GM18498 (cell line): ENCODE results near the gene IL24.

Experiments used
- ATAC-seq: cut with Tn5 transposase; IDR thresholded peaks from one replicate; pipeline ENCODE4 v1.9.1; 2021; ENCODE audit warnings: mild to moderate bottlenecking, moderate library complexity; ENCODE audit not compliant: unreplicated experiment

Gene IL24

DNA sequence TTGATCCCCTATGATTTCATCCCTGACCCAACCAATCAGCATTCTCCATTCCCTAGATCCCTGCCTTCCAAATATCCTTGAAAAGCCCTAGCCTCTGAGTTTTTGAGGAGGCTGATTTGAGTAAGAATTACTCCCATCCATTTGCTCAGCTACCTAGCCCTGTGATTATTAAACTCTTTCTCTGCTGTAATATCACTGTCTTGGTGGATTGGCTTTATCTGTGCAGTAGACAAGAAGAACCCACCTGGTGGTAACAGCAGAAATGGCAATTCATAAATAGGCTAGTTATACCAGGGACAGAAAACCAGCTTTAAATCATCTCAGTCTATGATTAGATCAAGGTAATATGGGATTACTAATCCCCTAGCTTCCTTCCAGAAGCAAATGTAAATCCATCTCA, 18.8 kb upstream of the IL24 start:
- no peak for ATAC-seq

DNA sequence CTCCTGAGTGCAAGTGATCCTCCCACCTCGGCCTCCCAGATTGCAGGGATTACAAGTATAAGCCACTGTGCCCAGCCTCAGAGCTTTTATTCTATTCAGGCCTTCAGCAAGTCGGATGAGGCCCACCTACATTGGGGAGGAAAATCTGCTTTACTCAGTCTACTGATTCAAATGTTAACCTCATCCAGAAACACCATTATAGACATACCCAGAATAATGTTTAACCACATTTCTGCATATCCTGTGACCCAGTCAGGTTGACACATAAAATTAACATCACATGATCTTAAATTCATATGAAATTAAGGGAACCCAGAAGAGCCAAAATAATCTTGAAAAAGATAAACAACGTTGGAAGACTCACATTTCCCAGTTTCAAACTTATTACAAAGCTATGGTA, 16.9 kb upstream of the IL24 start:
- no peak for ATAC-seq

DNA sequence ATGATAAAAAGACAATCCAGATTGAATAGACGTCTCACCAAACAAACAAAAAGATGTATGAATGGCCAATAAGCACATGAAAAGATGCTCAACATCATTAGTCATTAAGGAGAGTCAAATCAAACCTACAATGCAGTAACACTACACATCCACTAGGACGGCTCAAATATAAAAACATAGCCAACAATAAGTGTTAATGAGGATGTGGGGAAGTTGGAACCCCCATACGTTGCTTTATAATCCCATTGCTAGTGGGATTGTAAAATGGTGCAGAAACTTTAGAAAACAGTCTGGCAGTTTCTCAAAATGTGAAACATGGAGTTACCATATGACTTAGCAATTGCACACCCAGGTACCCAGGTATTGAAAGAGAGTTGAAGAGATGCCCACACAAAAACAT, 14.7 kb upstream of the IL24 start:
- no peak for ATAC-seq

DNA sequence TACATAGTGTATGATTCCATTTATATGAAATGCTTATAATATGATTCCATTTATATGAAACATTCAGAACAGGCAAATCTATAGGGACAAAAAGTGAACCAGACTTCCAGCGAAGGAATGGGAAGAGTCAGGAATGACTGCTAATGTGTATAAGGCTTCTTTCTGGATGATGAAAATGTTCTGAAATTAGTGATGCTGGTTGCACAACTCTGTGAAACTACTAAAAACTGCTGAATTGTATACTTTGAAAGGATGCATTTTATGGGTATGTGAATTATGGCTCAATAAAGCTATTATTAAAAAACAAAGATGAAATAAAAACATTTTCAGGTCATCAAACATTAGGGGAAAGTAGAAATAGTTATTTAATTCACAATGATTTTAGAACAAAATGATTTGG, 14.1 kb upstream of the IL24 start:
- ATAC-seq: no peak

DNA sequence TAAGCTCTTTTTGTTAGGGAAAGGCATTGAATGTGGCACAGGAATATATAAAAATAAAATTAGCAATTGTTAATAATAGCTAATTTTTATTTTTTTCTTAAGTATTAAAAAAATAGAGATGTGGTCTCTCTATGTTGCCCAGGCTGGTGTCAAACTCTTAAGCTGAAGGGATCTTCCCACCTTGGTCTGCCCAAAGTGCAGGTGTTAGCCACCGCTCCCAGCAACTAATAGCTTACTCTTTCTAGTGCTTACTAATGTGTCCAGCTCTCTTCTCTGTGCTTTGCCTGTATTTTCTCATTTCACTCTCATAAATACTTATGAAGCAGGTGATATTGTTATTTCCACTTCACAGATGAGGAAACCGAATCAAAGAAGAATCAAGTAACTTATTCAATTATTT, 13.4 kb upstream of the IL24 start:
- no peak for ATAC-seq

DNA sequence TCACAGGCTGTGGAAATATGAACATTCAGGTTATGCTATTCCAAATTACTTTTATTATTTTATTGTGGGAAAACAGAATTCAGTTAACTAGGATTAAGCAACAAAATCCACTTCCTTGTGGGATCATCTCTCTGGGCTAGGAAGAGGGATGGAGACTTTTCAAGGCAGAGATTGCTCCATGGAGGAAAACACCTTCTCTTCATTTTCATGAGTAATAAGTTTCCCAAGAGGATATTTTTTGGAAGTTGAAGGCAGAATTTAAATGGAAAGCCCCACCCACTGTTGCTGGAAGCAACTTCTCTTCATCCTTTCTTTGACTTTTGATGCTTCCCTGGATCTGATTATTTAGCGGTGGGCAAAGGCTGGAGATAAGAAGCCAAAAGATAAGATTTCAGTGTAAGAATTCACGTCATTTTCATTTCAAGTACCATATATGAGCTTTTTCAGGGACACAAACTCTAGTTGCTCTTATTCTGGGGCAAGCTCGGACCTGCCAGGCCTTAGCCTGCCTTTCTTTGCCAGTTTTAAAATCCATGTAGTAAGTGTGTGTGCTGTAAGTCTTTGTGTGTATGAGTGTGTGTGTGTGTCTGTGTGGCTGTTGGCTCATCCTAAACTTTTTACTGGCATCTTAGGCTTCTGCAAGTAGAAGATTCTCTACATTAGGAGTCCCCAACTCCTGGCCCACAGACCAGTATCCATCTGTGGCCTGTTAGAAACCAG, 11.7 kb upstream of the IL24 start:
- ATAC-seq: no peak

DNA sequence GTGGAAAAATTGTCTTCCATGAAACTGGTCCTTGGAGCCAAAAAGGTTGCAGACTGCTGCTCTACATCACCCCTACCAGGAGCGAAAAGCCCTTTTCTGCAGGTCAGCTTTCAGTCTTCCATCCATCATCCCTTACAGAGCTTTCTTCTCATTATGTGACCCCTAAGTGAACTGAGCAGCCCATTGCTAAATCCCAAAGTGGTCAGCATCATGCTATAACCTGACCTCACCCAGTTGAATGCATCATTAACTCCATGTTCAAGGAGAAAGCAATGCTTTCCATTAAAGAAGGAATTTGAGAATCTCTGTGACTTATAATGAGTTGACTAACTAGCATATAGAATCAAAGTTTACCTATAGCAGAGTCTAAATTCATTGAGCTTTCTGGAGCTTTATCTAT, 10.4 kb upstream of the IL24 start:
- ATAC-seq: no peak

- no peak for ATAC-seq
These were observed 9.5 kb upstream of the IL24 start for GRCh38 chr1:206887701-206888100.

DNA sequence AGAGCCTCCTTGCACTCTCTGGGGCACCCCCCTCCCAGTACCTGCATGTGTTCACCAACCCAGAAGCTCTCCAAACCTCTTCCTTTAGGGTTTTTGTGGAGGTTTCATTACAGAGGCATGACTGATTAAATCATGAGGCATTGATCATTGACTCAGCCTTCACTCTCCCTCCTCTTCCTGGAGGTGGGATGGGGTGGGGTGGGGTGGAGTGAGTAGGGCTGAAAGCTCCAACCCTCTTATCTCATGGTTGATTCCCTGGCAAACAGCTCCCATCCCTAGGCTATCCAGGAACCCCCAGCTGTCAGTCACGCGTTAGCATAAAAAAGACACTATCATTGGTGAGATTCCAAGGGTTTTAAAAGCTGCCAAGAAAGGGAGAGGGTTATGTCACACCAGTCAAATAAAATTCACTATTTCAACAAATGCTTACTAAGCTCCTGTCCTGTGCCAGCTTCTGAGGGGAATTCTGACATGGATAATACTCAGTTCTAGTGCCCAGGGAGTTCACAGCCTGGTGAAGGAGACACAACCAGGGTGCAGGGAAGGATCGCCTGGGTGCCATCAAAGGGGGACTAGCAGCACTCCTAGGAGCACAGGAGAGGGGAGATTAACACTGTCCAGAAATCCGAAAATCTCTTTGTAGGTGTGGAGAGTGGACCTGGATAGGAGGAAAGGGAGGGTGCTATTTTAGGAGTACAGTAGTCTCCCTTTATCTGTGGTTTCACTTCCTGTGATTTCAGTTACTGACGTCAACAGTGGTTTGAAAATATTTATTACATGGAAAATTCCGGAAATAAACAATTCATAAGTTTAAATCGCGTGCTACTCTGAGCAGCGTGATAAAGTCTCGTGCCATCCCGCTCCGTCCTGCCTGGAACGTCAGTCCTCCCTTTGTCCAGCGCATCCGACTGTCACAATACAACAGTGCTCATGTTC, 6.8 kb upstream of the IL24 start:
- ATAC-seq: no peak

- ATAC-seq: no peak
These were observed 5.8 kb upstream of the IL24 start for GRCh38 chr1:206891412-206891811.

GRCh38 chr1:206892351-206892984, 4.8 kb upstream of the IL24 start:
- no peak for ATAC-seq

GRCh38 chr1:206893380-206893779, 3.9 kb upstream of the IL24 start:
- ATAC-seq: no peak

- ATAC-seq: no peak
These were observed 1.9 kb upstream of the IL24 start for GRCh38 chr1:206895325-206895724.

DNA sequence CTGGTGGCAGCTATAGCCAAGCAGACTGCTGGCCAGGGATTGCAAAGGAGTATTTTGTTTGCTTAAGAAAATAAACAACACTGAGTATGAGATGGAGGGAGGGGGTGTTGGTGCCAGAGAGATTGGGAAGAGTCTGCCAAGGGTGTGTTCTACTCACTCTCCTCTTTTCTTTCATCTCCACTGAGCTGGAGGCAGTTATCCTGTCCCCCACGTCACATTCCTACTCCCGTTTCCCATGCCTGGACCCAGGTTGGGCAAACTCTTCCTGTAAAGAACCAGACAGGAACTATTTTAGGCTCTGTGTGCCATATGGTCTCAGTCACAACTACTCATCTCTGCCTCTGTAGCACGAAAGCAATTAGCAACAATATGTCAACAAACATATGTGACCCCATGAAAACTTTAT, 1.4 kb upstream of the IL24 start:
- ATAC-seq: no peak

GRCh38 chr1:206896261-206896660, 982 bp upstream of the IL24 start:
- ATAC-seq: no peak

DNA sequence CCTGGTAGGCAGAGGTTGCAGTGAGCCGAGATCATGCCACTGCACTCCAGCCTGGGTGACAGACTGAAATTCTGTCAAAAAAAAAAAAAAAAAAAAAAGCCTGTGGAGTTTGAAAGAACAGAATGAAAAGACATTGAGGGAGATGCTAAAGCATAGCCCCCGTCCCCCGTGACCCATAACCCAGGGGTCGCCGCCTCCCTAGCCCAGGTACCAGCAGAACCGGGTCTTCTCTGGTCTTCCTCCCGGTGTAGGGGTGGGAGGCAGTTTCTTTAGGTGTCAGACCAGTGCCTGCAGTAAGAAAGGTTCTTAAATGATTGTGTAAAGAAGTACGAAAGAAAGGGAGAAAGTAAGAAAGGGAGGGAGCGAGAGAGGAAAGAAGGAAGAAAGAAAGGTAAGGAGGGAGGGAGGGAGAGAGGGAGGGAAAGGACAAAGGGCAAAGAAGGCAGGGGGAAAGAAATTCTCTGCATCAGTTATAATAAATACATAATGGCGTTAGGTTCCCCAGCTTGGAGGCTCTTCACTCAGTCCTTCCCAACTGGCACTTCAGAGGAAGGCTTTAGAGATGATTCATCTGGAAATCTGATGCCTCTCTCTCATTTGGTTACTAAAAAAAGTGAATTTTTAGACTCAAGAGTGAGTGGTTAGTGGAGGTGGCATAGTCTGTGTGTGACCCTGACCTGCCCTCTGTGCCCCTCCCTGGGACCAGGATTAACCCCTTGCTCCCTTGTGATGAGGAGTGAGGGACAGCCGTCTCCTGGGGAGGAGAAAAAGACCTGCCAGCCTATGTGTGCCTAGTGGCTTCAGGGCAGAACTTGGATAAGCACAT, 1.1 kb downstream of the IL24 start:
- ATAC-seq: no peak

GRCh38 chr1:206898915-206899431, 1.7 kb downstream of the IL24 start:
- no peak for ATAC-seq

DNA sequence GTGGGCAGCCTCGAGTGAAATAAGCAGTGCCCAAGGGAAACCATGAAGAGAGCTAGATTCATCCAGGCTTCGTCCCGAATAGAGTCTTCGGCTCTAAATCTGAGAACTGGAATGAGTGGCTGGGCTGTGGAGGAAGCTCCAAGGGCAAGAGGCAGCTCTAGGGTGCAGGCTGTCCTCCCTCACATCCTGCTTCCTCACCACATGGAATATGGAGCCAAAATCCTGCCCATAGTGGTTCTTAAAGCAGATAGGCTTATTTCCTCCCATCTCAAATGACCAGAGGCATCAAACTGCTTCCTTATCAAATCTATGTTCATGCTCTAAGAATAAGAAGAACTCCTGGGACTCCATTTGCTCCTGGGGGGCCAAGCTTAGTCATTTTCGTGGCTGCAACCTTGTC, 2.5 kb downstream of the IL24 start:
- ATAC-seq: no peak

GRCh38 chr1:206900149-206900548, 2.9 kb downstream of the IL24 start:
- ATAC-seq: no peak

GRCh38 chr1:206901944-206902343, 4.7 kb downstream of the IL24 start:
- ATAC-seq: no peak

DNA sequence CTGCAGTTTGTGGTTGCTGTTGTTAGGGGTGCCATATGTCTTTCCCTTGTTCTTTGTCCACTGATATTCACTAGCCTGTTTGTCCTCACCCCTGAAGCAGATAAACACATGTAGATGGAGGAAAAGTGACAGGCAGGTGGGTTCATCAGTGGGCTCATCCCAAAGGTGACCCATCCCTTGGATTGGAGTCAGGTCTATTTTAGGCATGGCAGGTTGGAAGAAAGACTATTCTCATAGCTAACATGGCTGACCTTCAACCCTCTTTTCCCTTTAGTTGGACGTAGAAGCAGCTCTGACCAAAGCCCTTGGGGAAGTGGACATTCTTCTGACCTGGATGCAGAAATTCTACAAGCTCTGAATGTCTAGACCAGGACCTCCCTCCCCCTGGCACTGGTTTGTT, 5.5 kb downstream of the IL24 start:
- ATAC-seq: no peak
